Neural cell (in vitro differentiated cells): ENCODE measurements around the gene CCDC61. TPM values are rescaled to one million over a fixed set of nuclear protein-coding genes. Genes with fewer than 3 reads are reported as not detected.

Experiments used
- H2AFZ ChIP-seq: fragments of 200-600, 300-800 bp; sonication (generic), shearing (Covaris generic); 2 replicates; pipeline ENCODE4 v1.6.0; 2014; ENCODE audit warnings: low read depth, mild to moderate bottlenecking, antibody characterized with exemption, low read length, moderate library complexity
- H3F3A ChIP-seq: fragments of 200-600 bp; shearing (Covaris generic); 2 replicates; pipeline ENCODE4 v1.6.1; 2016; ENCODE audit warnings: mild to moderate bottlenecking, moderate library complexity, mixed read lengths, antibody characterized with exemption, low read length; ENCODE audit not compliant: insufficient read depth, poor library complexity, severe bottlenecking
- H3K27ac ChIP-seq: fragments of 200-600, 300-800 bp; sonication (generic), shearing (Covaris generic); 2 replicates; pipeline ENCODE4 v1.5.1; 2014; ENCODE audit warnings: mild to moderate bottlenecking, low read length, moderate library complexity
- H3K27me3 ChIP-seq: fragments of 300-800, 200-600 bp; sonication (generic), shearing (Covaris generic); 2 replicates; pipeline ENCODE4 v1.6.0; 2014; ENCODE audit warnings: mild to moderate bottlenecking, low read depth, low read length, moderate library complexity; ENCODE audit not compliant: insufficient read depth
- H3K36me3 ChIP-seq: fragments of 300-800, 200-600 bp; sonication (generic), shearing (Covaris generic); 2 replicates; pipeline ENCODE4 v1.5.1; 2014; ENCODE audit warnings: mild to moderate bottlenecking, antibody characterized with exemption, low read length, moderate library complexity; ENCODE audit not compliant: insufficient read depth
- H3K4me2 ChIP-seq: fragments of 300-800, 200-600 bp; sonication (generic), shearing (Covaris generic); 2 replicates; pipeline ENCODE4 v1.6.0; 2014; ENCODE audit warnings: mild to moderate bottlenecking, low read length
- H3K4me3 ChIP-seq: fragments of 300-800, 200-600 bp; sonication (generic), shearing (Covaris generic); 2 replicates; pipeline ENCODE4 v1.5.1; 2014; ENCODE audit warnings: mild to moderate bottlenecking, low read length, moderate library complexity
- H3K79me2 ChIP-seq: fragments of 200-600 bp; shearing (Covaris generic); replicated peaks from 2 replicates; pipeline ENCODE4 v1.6.0; 2014; ENCODE audit warnings: mild to moderate bottlenecking, low read length, moderate library complexity; ENCODE audit not compliant: insufficient read depth
- H3K9ac ChIP-seq: fragments of 300-800, 200-600 bp; sonication (generic), shearing (Covaris generic); 2 replicates; pipeline ENCODE4 v1.6.1; 2016; ENCODE audit warnings: mild to moderate bottlenecking, low read length, mixed read lengths
- H3K9me2 ChIP-seq: fragments of 200-600 bp; shearing (Covaris generic); 2 replicates; pipeline ENCODE4 v1.6.1; 2016; ENCODE audit warnings: mild to moderate bottlenecking, low read length, mixed read lengths; ENCODE audit not compliant: insufficient read depth
- H3K9me3 ChIP-seq: fragments of 200-600, 300-800 bp; sonication (generic), shearing (Covaris generic); 2 replicates; pipeline ENCODE4 v1.6.1; 2016; ENCODE audit warnings: mild to moderate bottlenecking, mixed run types, low read length, moderate library complexity, mixed read lengths
- H4K20me1 ChIP-seq: fragments of 200-600 bp; shearing (Covaris generic); 2 replicates; pipeline ENCODE4 v1.6.1; 2016; ENCODE audit warnings: mild to moderate bottlenecking, mixed run types; ENCODE audit not compliant: insufficient read depth
- EP300 ChIP-seq: fragments of 450-650 bp; conservative IDR thresholded peaks from 2 replicates; pipeline ENCODE4 v1.6.1; 2014; ENCODE audit warnings: antibody characterized with exemption, mild to moderate bottlenecking, moderate library complexity; ENCODE audit not compliant: poor library complexity, severe bottlenecking
- EZH2 ChIP-seq: fragments of 200-600, 300-800 bp; shearing (Covaris generic), sonication (generic); IDR thresholded peaks from 2 replicates; pipeline ENCODE4 v1.6.1; 2014; ENCODE audit warnings: antibody characterized with exemption, low read length, borderline replicate concordance, mild to moderate bottlenecking; ENCODE audit not compliant: insufficient read depth, poor library complexity, severe bottlenecking
- MXI1 ChIP-seq: fragments of 450-650 bp; conservative IDR thresholded peaks from 2 replicates; pipeline ENCODE4 v1.6.1; 2014; ENCODE audit warnings: antibody characterized with exemption, mild to moderate bottlenecking; ENCODE audit not compliant: poor library complexity, severe bottlenecking
- POLR2AphosphoS5 ChIP-seq: IDR thresholded peaks from 2 replicates; pipeline ENCODE4 v1.6.1; 2012
- RAD21 ChIP-seq: fragments of 450-650 bp; conservative IDR thresholded peaks from 2 replicates; pipeline ENCODE4 v1.6.1; 2014; ENCODE audit warnings: antibody characterized with exemption, mild to moderate bottlenecking, moderate library complexity
- SMC3 ChIP-seq: fragments of 450-650 bp; conservative IDR thresholded peaks from 2 replicates; pipeline ENCODE4 v1.6.1; 2014; ENCODE audit warnings: antibody characterized with exemption, mild to moderate bottlenecking, moderate library complexity; ENCODE audit not compliant: poor library complexity
- TAF1 ChIP-seq: IDR thresholded peaks from 2 replicates; pipeline ENCODE4 v1.6.1; 2012; ENCODE audit warnings: low read depth
- polyA plus RNA-seq: library from polyadenylated mRNA; depleted of rRNA; stranded (reverse); fragments of >200 nt; gene quantifications from 2 replicates; pipeline ENCODE4 v1.2.3, GENCODE V29; 2014
- TF ChIP-seq, protein P1 (sequence below): fragments of 450-650 bp; IDR thresholded peaks from 2 replicates; pipeline ENCODE4 v1.5.1; 2014; ENCODE audit warnings: antibody characterized with exemption, mild to moderate bottlenecking, moderate library complexity; ENCODE audit not compliant: poor library complexity, severe bottlenecking
- TF ChIP-seq, protein P2 (sequence below): IDR thresholded peaks from 2 replicates; pipeline ENCODE4 v1.6.1; 2012; ENCODE audit warnings: borderline replicate concordance

CCDC61 gene
- polyA plus RNA-seq, 1 donor from 2014 or later, result 0.82 TPM

DNA sequence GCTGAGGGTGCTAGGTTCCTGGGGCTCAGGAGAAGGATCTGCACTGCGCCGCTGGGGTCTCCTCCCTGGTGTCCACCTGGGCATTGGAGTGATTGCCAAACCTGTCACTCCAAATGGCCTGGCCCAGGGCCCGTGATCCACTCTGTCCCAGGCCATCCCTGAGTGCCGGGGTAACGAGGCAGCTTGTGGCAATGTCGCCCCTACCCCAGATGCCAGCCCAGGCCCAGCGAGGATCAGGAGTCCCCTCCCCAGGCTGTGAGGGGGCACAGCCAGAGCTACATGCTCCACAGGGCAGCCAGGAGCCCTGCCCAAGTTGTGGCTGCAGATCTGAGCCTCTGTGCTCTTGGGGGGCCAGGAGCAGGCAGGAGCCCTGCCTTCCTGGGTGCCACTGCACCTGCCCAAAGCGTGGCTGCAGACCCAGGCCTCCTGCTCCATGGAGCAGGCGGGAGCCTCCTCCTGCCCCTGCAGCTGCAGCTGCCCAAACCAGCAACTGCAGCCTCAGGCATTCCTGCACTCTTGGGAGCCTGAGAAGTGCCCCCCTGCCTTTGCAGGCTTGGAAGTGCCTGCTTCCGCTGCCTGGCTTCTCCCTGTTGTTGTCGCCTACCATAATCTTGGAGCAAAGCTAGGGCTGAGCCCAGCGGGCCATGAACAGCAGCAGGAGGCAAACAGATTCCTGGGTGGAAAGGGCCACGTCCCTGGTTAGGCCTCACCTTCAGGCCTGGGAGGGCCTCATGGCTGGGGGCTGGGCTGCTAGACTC is 40.9 kb downstream of the CCDC61 start:
- no peak overlapping the region for H3K9ac ChIP-seq
- H3K36me3 ChIP-seq, result no peaks in the 10 kb centered on the region
- no peaks in the 10 kb centered on the region for H4K20me1 ChIP-seq
- no peaks in the 10 kb centered on the region for H3K79me2 ChIP-seq
- no peaks in the 10 kb centered on the region for H3K9me2 ChIP-seq
- no peak overlapping the region for H2AFZ ChIP-seq
- TF ChIP-seq POLR2AphosphoS5 (no peak), TAF1 (no peak), MXI1 (no peak), EZH2 (no peak), RAD21 (no peak), EP300 (no peak), SMC3 (no peak)
- TF ChIP-seq, protein P1, sequence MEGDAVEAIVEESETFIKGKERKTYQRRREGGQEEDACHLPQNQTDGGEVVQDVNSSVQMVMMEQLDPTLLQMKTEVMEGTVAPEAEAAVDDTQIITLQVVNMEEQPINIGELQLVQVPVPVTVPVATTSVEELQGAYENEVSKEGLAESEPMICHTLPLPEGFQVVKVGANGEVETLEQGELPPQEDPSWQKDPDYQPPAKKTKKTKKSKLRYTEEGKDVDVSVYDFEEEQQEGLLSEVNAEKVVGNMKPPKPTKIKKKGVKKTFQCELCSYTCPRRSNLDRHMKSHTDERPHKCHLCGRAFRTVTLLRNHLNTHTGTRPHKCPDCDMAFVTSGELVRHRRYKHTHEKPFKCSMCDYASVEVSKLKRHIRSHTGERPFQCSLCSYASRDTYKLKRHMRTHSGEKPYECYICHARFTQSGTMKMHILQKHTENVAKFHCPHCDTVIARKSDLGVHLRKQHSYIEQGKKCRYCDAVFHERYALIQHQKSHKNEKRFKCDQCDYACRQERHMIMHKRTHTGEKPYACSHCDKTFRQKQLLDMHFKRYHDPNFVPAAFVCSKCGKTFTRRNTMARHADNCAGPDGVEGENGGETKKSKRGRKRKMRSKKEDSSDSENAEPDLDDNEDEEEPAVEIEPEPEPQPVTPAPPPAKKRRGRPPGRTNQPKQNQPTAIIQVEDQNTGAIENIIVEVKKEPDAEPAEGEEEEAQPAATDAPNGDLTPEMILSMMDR, result no peak
- TF ChIP-seq, protein P2, sequence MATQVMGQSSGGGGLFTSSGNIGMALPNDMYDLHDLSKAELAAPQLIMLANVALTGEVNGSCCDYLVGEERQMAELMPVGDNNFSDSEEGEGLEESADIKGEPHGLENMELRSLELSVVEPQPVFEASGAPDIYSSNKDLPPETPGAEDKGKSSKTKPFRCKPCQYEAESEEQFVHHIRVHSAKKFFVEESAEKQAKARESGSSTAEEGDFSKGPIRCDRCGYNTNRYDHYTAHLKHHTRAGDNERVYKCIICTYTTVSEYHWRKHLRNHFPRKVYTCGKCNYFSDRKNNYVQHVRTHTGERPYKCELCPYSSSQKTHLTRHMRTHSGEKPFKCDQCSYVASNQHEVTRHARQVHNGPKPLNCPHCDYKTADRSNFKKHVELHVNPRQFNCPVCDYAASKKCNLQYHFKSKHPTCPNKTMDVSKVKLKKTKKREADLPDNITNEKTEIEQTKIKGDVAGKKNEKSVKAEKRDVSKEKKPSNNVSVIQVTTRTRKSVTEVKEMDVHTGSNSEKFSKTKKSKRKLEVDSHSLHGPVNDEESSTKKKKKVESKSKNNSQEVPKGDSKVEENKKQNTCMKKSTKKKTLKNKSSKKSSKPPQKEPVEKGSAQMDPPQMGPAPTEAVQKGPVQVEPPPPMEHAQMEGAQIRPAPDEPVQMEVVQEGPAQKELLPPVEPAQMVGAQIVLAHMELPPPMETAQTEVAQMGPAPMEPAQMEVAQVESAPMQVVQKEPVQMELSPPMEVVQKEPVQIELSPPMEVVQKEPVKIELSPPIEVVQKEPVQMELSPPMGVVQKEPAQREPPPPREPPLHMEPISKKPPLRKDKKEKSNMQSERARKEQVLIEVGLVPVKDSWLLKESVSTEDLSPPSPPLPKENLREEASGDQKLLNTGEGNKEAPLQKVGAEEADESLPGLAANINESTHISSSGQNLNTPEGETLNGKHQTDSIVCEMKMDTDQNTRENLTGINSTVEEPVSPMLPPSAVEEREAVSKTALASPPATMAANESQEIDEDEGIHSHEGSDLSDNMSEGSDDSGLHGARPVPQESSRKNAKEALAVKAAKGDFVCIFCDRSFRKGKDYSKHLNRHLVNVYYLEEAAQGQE, result no peak
- H3K4me3 ChIP-seq, result no peak overlapping the region
- no peaks in the 10 kb centered on the region for H3F3A ChIP-seq
- H3K27ac ChIP-seq, result no peak overlapping the region
- no peaks in the 10 kb centered on the region for H3K27me3 ChIP-seq
- H3K9me3 ChIP-seq, result no peaks in the 10 kb centered on the region
- H3K4me2 ChIP-seq, result no peak overlapping the region

DNA sequence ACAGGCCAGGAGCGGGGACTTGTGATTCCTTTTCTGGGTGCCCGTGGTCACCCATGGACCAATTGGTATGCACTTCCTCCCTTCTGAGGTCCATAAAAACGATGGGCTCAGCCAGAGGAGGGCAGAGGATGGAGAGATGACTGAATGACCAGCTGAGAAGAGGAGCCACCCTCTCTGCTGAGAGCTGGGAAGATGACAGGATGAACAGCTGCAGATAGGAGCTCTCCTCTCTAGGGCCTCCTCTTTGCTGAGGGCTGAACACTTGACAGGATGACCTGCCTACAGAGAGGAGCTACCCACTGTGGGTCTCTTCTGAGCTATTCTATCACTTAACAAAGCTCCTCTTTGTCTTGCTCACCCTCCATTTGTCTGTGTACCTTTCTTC is 41.5 kb downstream of the CCDC61 start:
- Histone ChIP-seq H3K36me3 (no peaks in the 10 kb centered on the region), H3K9ac (no peak overlapping the region), H3K9me2 (no peaks in the 10 kb centered on the region), H3K79me2 (no peaks in the 10 kb centered on the region), H3K9me3 (no peaks in the 10 kb centered on the region), H2AFZ (no peak overlapping the region), H3K27ac (no peak overlapping the region), H3K27me3 (no peaks in the 10 kb centered on the region), H4K20me1 (no peaks in the 10 kb centered on the region), H3K4me2 (no peak overlapping the region), H3K4me3 (no peak overlapping the region), H3F3A (no peaks in the 10 kb centered on the region)
- TF ChIP-seq, protein P2, result no peak
- TF ChIP-seq SMC3, result no peak
- no peak for TF ChIP-seq POLR2AphosphoS5
- no peak for TF ChIP-seq TAF1
- no peak for TF ChIP-seq EP300
- TF ChIP-seq, protein P1, result no peak
- no peak for TF ChIP-seq RAD21
